ENCODE results near the gene ABHD5.

Gene ABHD5

GRCh38 chr3:43723121-43723734, 32.5 kb downstream of the ABHD5 start:
- DNase-seq (ENCODE audit: low read depth), result peak; percentile 8

DNA sequence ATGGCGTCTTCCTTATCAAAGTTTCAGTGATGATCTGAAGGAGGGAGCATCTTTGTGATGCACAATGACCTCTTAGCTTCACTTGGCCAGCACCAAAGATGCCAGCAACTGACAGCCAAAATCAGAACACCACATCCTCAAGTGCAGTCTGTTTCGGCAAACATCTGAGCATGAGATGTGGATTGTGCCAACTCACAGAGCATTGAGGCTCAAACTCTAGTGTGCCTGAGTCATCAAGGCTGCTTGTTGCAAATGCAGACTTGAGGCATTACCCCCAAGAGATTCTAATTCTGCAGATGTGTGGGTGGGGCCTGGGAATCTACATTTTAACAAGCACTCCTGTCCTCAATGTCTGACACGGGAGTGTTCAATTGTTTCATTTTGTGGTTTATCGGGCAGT, 35.8 kb downstream of the ABHD5 start:
- peak; percentile 11 for DNase-seq (ENCODE audit: low read depth)

GRCh38 chr3:43727930-43728329, 37.2 kb downstream of the ABHD5 start:
- DNase-seq (ENCODE audit: low read depth), result peak; percentile 27

- DNase-seq (ENCODE audit: low read depth), result no peak
Measured at GRCh38 chr3:43728476-43728875, 37.7 kb downstream of the ABHD5 start.

- DNase-seq (ENCODE audit: low read depth), result no peak
Measured at GRCh38 chr3:43728947-43729346, 38.2 kb downstream of the ABHD5 start.

GRCh38 chr3:43729707-43730414, 39.1 kb downstream of the ABHD5 start:
- DNase-seq (ENCODE audit: low read depth), result no peak

DNA sequence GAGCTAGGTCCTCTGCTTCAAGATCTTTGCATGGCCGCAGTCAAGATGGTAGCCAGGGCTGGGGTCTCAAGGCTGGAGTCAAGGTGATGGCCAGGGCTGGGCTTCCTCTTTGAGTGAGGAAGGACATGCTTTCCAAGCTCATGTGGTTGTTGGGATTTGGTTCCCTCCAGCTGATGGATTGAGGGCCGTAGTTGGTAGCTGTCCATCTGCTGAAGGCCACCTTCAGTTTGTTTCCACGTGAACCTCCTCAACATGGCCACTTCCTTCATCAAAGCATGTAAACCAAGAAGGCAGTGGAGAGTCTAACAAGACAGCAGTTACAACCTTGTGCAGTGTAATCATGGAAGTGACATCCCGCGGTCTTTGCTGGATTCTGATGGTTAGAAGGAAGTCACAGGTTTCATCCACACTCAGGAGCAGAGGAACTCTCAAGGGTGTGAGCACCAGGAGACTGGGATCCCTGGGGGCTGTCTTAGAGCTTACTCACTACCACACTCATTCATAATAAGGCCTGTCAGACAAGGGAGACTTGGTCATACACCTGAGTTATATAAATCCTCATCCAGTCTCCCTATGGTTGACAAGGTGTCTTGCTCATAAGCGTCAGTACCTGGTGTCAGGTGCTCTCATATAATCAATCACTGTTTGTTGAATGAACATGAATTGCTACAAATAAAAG, 42.1 kb downstream of the ABHD5 start:
- DNase-seq (ENCODE audit: low read depth), result no peak

- no peak for DNase-seq (ENCODE audit: low read depth)
Measured at GRCh38 chr3:43733459-43734384, 43.0 kb downstream of the ABHD5 start.

DNA sequence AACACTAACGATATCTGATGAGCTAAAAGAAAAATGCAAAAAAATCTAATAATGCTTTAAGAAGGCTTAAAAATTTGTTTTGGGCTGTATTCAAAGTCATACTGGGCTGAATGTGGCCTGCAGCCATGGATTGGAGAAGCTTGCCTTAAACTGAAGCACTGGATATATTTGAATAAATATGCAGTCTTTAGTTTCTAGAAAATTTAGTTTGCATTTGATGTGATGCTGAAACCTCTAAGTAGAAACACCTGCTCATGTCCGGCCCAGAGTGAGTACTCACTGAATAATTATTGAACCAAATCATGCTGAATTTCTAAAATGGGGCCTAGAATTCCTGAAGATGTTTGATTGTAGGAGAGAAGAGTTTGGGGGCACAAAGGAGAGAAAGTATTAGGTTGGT, 43.9 kb downstream of the ABHD5 start:
- DNase-seq (ENCODE audit: low read depth), result no peak

GRCh38 chr3:43735618-43736017, 44.9 kb downstream of the ABHD5 start:
- no peak for DNase-seq (ENCODE audit: low read depth)

DNA sequence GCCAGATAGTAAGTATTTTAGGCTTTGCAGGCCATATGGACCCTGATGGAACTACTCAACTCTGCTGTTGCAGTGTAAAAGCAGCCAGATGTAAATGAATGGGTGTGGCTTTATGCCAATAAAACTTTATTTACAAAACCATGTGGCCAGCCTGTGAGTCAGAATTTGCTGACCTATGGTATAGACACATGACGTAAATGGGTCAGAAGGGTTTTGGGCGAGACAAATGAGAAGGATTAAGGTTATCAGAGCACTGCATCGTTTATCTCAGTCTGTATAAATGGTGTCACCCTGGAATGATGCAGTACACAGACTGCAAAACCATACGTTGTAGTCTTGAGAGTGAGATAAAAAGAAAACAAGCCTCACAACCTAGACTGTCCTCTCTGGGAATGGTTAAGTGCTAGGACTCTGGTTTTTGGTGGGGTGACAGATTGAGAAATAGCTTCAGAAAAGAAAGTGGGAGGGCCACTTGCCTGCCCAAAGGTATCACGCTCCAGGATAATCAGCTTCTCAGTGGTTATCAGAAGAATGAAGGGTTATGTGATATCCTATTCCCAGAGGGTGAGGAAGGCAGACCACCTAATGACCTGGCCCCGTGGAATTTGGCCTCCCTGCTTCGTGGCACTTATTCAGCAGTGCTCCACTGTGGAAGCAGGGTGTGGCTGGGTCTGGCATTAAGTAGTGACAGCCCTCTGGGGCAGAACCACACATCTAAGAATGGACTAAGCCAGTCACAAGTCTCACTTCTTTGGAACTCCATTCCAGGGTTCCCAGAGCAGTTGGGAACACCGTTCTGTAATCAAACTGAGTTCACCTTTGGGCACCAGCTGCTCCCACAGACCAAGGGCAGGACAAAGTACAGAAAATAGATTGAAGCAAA, 46.1 kb downstream of the ABHD5 start:
- peak; percentile 66 for DNase-seq (ENCODE audit: low read depth)

GRCh38 chr3:43738305-43738704, 47.6 kb downstream of the ABHD5 start:
- no peak for DNase-seq (ENCODE audit: low read depth)

DNA sequence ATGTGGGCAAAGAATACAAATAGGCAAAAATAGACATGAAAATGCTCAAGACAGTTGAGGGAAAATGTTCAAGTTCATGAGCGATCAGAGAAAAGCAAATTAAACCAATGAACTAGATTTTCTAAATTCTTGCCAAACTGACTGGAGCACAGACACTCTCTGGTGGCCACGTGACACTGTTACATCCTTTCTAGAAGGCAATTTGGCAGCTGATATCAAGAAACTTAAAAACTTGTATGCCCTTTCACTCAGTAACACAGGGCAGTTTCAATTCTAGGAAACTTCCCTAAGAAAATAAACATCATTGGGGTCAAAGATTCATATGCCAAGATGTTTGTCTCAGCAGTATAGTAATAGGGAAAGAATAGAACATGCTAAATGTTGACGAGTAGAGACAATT, 52.2 kb downstream of the ABHD5 start:
- DNase-seq (ENCODE audit: low read depth), result peak; percentile 33

DNA sequence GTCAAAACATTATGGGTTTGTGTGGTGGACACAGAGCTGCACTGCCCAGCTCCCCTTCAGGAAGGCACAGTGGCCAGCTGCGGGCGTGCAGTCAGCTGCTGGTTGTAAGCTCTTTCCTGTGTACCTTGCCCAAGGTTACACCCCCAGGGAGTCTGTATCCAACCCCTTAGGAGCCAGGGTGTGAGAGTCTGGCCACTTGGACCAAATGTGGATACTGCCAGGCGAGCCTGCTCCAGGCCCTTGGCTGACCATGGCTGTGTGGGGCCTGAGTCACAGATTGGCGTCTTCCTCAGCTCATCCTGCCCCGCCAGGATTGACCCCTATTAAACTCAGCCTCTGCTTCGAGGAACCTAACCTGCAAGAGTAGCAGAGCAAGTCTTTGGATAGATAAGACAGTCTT, 56.9 kb downstream of the ABHD5 start:
- DNase-seq (ENCODE audit: low read depth), result peak; percentile 79

DNA sequence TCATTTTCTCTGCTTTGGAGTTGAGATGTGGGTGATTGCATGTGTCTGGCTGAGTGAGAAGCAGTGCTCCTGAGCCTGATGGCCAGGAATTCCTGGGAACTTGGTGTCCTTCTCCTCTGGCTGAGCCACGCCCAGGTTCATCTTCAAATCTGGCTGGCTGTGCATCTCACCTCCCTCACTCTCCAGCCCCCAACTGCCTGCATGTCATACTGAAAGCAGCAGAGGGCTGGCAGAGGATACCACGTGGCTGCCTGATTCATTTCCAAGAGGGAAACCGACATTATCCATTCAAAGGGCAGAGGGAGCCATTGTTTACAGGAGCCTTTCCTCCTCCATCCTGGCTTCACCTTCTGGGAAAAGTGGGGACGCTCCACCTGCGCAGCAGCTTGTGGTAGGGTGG, 57.4 kb downstream of the ABHD5 start:
- DNase-seq (ENCODE audit: low read depth), result peak; percentile 86

GRCh38 chr3:43748645-43749044, 57.9 kb downstream of the ABHD5 start:
- DNase-seq (ENCODE audit: low read depth), result no peak

- DNase-seq (ENCODE audit: low read depth), result peak; percentile 25
Measured at GRCh38 chr3:43752905-43753304, 62.2 kb downstream of the ABHD5 start.

DNA sequence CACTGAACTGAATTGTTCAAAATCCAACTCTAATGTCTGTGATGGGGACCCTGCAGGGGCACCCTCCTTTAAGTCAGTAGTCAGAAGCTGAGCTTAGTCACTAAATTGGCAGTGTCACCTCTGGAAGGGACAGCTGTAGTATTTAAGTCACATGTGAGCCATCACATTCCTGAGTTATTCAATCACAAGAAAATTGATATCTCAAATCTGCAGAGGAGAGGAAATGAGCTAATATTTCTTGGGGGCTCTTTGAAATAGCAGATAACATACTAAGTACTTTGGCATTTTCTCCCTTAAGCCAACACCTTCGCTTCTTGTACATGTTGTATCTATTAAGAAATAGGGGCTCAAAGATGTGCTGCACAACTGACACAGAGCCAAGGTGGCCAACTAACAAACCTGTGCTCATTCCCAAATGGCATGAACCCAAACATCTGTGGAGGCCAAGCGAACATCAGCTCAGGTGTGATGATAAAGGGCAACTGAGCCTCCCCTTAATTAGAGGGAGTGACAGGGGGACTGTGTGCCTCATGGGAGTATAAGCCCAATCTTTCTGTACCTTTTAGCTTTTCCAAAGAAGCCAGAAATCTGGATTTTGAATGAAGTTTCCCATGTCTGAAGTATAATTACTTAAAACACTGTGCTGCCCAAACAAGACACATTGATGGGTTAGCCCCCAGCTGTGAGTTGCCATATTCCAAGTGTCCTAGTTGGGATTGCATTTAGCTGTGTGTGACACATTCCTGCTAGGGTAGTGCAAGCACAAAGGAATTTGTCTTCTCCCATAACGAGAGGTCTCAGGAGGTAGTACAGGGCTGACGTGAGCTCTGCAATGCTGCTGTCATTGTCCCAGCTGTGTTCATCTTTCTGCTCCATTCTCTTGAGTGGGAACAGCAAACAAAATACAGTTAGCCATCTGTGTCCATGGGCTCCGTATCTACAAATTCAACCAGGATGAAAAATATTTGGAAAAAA, 63.3 kb downstream of the ABHD5 start:
- peak; percentile 93 for DNase-seq (ENCODE audit: low read depth)

DNA sequence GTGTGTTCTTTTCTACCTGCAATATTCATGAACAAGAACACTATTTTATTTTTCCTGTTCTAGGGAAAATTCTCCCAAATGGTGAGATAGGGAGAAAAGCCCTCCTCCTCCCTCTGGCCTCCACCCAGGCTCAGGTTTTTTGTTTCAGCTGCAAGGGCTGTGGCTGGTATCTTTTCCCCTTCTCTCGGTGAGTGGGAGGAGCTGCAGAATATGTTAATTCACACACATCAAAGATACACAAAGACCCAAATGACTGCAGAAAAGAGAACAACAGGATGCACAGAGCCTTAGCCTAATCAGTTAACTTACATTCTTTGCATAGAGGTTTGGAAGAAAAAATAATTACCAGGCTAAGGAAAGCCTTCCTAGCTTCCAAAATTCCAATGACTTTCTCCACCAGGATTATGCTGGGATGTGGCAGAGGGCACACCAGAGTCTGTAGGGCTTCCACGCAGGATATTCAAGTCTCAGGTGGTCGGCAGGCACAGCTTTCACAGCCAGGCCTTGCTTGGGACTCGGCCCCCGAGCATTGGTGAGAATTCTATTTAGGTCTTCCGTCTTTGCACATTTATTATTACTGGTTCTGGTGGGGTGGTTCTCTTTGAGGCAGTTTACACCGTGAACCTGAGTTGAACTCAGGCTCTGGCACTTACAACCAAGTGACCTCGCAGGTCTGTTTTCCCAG, 64.9 kb downstream of the ABHD5 start:
- DNase-seq (ENCODE audit: low read depth), result no peak
